Keratinocyte (primary cell): ENCODE measurements around the gene PPP4R2. TPM values are rescaled to one million over a fixed set of nuclear protein-coding genes. Genes with fewer than 3 reads are reported as not detected.

Experiments used
- DNase-seq: peaks from one replicate; pipeline ENCODE4 v3.0.0-alpha.2; 2011; ENCODE audit warnings: low read depth, missing footprints, low spot score
- FAIRE-seq: peaks from 2 replicates; lab custom pipeline; 2011; peaks lifted over from hg19 to GRCh38; lab: Jason Lieb, UNC
- H2AFZ ChIP-seq: 2 replicates; pipeline ENCODE4 v1.6.0; 2012; ENCODE audit warnings: low read length, control low read depth, inconsistent platforms; ENCODE audit not compliant: control insufficient read depth
- H3K27ac ChIP-seq: 2 replicates; pipeline ENCODE4 v1.5.1; 2011; ENCODE audit warnings: low read length; ENCODE audit not compliant: control insufficient read depth, insufficient read depth
- H3K27me3 ChIP-seq: 3 replicates; pipeline ENCODE4 v1.6.0; 2011; ENCODE audit warnings: low read length; ENCODE audit not compliant: control insufficient read depth, insufficient read depth; ENCODE audit errors: extremely low read depth
- H3K36me3 ChIP-seq, 2 experiments: 2 replicates in 1 of 2; 3 replicates in 1 of 2; pipeline ENCODE4 v1.5.1; 2011; ENCODE audit warnings: low read length in 2 of 2, mild to moderate bottlenecking in 1 of 2; ENCODE audit not compliant: control insufficient read depth in 2 of 2, insufficient read depth in 2 of 2; ENCODE audit errors: extremely low read depth in 1 of 2
- H3K4me1 ChIP-seq: 3 replicates; pipeline ENCODE4 v1.5.1; 2011; ENCODE audit warnings: low read length; ENCODE audit not compliant: control insufficient read depth, insufficient read depth; ENCODE audit errors: extremely low read depth
- H3K4me2 ChIP-seq: 3 replicates; pipeline ENCODE4 v1.6.0; 2011; ENCODE audit warnings: low read depth, low read length; ENCODE audit not compliant: control insufficient read depth, insufficient read depth; ENCODE audit errors: extremely low read depth
- H3K4me3 ChIP-seq, 3 experiments: fragments of 200-600 bp in 1 of 3; sonication (generic) in 1 of 3; 2 replicates in 2 of 3; 3 replicates in 1 of 3; pipeline ENCODE4 v1.5.1; 2011 to 2016; ENCODE audit warnings: low read length in 3 of 3, mild to moderate bottlenecking in 3 of 3, control low read depth in 2 of 3, inconsistent platforms in 1 of 3, low read depth in 1 of 3, mixed read lengths in 1 of 3, mixed run types in 1 of 3, moderate library complexity in 1 of 3; ENCODE audit not compliant: control insufficient read depth in 2 of 3, insufficient read depth in 2 of 3; ENCODE audit errors: extremely low read depth in 1 of 3
- H3K79me2 ChIP-seq: 2 replicates; pipeline ENCODE4 v1.6.0; 2012; ENCODE audit warnings: low read length; ENCODE audit not compliant: control insufficient read depth, insufficient read depth
- H3K9ac ChIP-seq: 3 replicates; pipeline ENCODE4 v1.6.0; 2011; ENCODE audit warnings: low read length; ENCODE audit not compliant: control insufficient read depth, insufficient read depth; ENCODE audit errors: extremely low read depth
- H3K9me1 ChIP-seq: 3 replicates; pipeline ENCODE4 v1.6.0; 2011; ENCODE audit warnings: low read length; ENCODE audit not compliant: control insufficient read depth, insufficient read depth; ENCODE audit errors: extremely low read depth
- H3K9me3 ChIP-seq: 2 replicates; pipeline ENCODE4 v1.5.1; 2012; ENCODE audit warnings: low read depth, low read length; ENCODE audit not compliant: control insufficient read depth
- H4K20me1 ChIP-seq: 3 replicates; pipeline ENCODE4 v1.6.0; 2011; ENCODE audit warnings: low read length; ENCODE audit not compliant: control insufficient read depth, insufficient read depth; ENCODE audit errors: extremely low read depth
- EZH2 ChIP-seq: IDR thresholded peaks from one replicate; pipeline ENCODE4 v1.6.1; 2012; ENCODE audit warnings: inconsistent platforms, mild to moderate bottlenecking, low read length, moderate library complexity
- dilution Hi-C: fragments of 300-500 bp; cut with MboI; formaldehyde crosslinking; loops from one replicate; pipeline ENCODE4 v1.7.0; 2020; ENCODE audit warnings: low sequenced_read_pairs; ENCODE audit not compliant: extremely low pct_ligation_motif_present
- polyA plus RNA-seq, 5 experiments: library from polyadenylated mRNA; depleted of rRNA in 3 of 5; stranded (reverse) in 3 of 5; stranded (forward) in 1 of 5; unstranded in 1 of 5; fragments of >200 nt; gene quantifications; 1 replicate in 1 of 5; 2 replicates in 3 of 5; 3 replicates in 1 of 5; pipeline versions ENCODE4 v1.2.1 to v1.2.3, GENCODE V29; 2011 to 2012; ENCODE audit warnings: missing spikeins in 2 of 5, low read depth in 1 of 5, low replicate concordance in 1 of 5
- TF ChIP-seq, protein P1 (sequence below), 3 experiments: IDR thresholded peaks in 1 of 3; conservative IDR thresholded peaks in 1 of 3; optimal IDR thresholded peaks in 1 of 3; 2 replicates in 2 of 3; 3 replicates in 1 of 3; pipeline versions ENCODE3 to v1.5.1; 2011; ENCODE audit warnings: low read length in 3 of 3, mild to moderate bottlenecking in 3 of 3, moderate library complexity in 2 of 3, control low read depth in 1 of 3, inconsistent platforms in 1 of 3; ENCODE audit not compliant: insufficient read depth in 2 of 3; ENCODE audit errors: extremely low read depth in 1 of 3

Gene PPP4R2
- polyA plus RNA-seq, 1 donor (not counting 4 experiments of a cell fraction or from before 2014, with no cell fraction given): 46.6 TPM

GRCh38 chr3:73024836-73025235 lies 28.2 kb downstream of the PPP4R2 start:
- DNase-seq: no peak

DNA sequence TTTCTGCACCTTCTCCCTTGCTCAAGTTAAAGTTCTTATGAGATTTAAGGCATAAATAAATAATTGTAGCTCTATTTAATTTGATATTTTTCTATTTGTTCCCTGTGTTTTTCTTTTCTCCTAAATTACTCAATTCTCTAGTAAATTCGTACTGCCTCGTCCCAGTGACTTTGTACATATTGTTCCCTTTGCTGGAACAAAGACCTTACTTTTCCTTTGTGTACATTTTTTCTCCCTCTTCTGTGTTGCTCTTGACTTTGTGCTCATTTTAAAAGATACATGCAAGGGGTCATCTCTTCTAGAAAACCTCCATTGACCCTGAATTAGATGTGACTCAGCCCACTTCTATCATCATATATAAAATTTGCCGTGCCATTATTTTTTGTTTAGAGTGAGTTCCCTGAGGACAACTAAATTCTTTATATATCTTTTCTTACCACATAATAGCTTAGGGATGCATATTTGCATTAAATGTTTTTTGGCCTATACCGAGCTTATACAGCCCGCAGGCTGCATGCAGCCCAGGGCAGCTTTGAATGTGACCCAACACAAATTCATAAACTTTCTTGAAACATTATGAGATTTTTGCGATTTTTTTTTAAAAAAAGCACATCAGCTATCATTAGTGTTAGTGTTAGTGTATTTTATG lies 29.6 kb downstream of the PPP4R2 start:
- H3K36me3 ChIP-seq: no peaks in the 10 kb centered on the region
- no peak overlapping the region for H3K4me2 ChIP-seq
- no peak overlapping the region for H3K27ac ChIP-seq
- dilution Hi-C loops: no loop called here
- no peak for FAIRE-seq
- H3K9me1 ChIP-seq: peaks cover 6% of the 10 kb centered on the region
- no peak overlapping the region for H3K4me3 ChIP-seq
- no peaks in the 10 kb centered on the region for H3K9me3 ChIP-seq
- peaks cover 96% of the 10 kb centered on the region for H3K79me2 ChIP-seq
- TF ChIP-seq, protein P1, sequence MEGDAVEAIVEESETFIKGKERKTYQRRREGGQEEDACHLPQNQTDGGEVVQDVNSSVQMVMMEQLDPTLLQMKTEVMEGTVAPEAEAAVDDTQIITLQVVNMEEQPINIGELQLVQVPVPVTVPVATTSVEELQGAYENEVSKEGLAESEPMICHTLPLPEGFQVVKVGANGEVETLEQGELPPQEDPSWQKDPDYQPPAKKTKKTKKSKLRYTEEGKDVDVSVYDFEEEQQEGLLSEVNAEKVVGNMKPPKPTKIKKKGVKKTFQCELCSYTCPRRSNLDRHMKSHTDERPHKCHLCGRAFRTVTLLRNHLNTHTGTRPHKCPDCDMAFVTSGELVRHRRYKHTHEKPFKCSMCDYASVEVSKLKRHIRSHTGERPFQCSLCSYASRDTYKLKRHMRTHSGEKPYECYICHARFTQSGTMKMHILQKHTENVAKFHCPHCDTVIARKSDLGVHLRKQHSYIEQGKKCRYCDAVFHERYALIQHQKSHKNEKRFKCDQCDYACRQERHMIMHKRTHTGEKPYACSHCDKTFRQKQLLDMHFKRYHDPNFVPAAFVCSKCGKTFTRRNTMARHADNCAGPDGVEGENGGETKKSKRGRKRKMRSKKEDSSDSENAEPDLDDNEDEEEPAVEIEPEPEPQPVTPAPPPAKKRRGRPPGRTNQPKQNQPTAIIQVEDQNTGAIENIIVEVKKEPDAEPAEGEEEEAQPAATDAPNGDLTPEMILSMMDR (optimal IDR thresholded peaks at IDR 0.05 in 1 of 3, IDR thresholded peaks at IDR 0.05 in 1 of 3, conservative IDR thresholded peaks at IDR 0.05 in 1 of 3; ENCODE audit: extremely low read depth in 1 of 3, insufficient read depth in 2 of 3, low read length in 3 of 3): no peak
- TF ChIP-seq EZH2: no peak
- H4K20me1 ChIP-seq: peaks cover 35% of the 10 kb centered on the region
- no peak for DNase-seq
- H2AFZ ChIP-seq: no peak overlapping the region
- no peak overlapping the region for H3K9ac ChIP-seq
- peaks cover 32% of the 10 kb centered on the region for H3K4me1 ChIP-seq
- no peaks in the 10 kb centered on the region for H3K27me3 ChIP-seq

More at GRCh38 chr3:73024836-73025235, 28.2 kb downstream of the PPP4R2 start:
- H3K79me2 ChIP-seq: peaks cover 96% of the 10 kb centered on the region
- FAIRE-seq: no peak
- dilution Hi-C loops: no loop called here
- H3K9me1 ChIP-seq: peaks cover 6% of the 10 kb centered on the region
- no peaks in the 10 kb centered on the region for H3K27me3 ChIP-seq
- no peak overlapping the region for H3K9ac ChIP-seq
- no peak overlapping the region for H3K27ac ChIP-seq
- no peak overlapping the region for H2AFZ ChIP-seq
- TF ChIP-seq, protein P1 (optimal IDR thresholded peaks at IDR 0.05 in 1 of 3, IDR thresholded peaks at IDR 0.05 in 1 of 3, conservative IDR thresholded peaks at IDR 0.05 in 1 of 3; ENCODE audit: extremely low read depth in 1 of 3, insufficient read depth in 2 of 3, low read length in 3 of 3): no peak
- TF ChIP-seq EZH2: no peak
- H3K4me1 ChIP-seq: peaks cover 28% of the 10 kb centered on the region
- no peak overlapping the region for H3K4me3 ChIP-seq
- peaks cover 37% of the 10 kb centered on the region for H4K20me1 ChIP-seq
- H3K9me3 ChIP-seq: no peaks in the 10 kb centered on the region
- H3K36me3 ChIP-seq: peaks cover 0 to 2% of the 10 kb centered on the region in 2 experiments
- H3K4me2 ChIP-seq: peak overlapping the region; percentile 32
